Stomach (tissue), 4 donors: ENCODE measurements around the gene PAX5.

Source experiments
- POLR2A ChIP-seq, 4 donors: fragments of 450-650 bp; IDR thresholded peaks; one replicate each; pipeline ENCODE4 v1.6.1; 2016; ENCODE audit warnings: antibody characterized with exemption in 4 of 4, control low read depth in 2 of 4, mild to moderate bottlenecking in 1 of 4, moderate library complexity in 1 of 4
- TF ChIP-seq, protein P1 (sequence below), 7 experiments: fragments of 450-650 bp in 4 of 7; fragments of 200-600 bp in 3 of 7; sonication (generic) in 3 of 7; IDR thresholded peaks; one replicate each; pipeline ENCODE4 v1.5.1; 2016 to 2019; ENCODE audit warnings: antibody characterized with exemption in 7 of 7, control low read depth in 2 of 7, mild to moderate bottlenecking in 1 of 7

DNA sequence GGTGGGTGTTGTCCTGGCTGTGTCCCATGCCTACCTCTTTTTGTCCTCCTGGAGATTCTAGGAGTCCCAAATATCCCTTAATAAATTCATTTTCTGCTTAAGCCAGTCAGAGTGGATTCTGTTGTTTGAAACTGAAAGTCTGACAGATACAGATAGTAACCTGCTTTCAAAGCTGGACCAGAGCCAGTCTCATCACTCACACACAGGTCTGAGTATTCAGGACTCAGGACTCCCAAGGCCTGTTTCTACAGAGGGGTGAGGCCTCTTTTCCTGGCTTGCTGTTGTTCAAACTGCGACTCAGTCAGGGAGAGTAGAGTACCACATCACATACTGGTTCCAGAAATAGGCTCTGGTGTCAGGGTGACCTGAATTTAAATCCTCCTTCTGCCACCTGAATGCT lies 190.1 kb downstream of the PAX5 start:
- TF ChIP-seq, protein P1, sequence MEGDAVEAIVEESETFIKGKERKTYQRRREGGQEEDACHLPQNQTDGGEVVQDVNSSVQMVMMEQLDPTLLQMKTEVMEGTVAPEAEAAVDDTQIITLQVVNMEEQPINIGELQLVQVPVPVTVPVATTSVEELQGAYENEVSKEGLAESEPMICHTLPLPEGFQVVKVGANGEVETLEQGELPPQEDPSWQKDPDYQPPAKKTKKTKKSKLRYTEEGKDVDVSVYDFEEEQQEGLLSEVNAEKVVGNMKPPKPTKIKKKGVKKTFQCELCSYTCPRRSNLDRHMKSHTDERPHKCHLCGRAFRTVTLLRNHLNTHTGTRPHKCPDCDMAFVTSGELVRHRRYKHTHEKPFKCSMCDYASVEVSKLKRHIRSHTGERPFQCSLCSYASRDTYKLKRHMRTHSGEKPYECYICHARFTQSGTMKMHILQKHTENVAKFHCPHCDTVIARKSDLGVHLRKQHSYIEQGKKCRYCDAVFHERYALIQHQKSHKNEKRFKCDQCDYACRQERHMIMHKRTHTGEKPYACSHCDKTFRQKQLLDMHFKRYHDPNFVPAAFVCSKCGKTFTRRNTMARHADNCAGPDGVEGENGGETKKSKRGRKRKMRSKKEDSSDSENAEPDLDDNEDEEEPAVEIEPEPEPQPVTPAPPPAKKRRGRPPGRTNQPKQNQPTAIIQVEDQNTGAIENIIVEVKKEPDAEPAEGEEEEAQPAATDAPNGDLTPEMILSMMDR (IDR thresholded peaks at IDR 0.05) = no peak
- TF ChIP-seq POLR2A (IDR thresholded peaks at IDR 0.05) = no peak
